OCI-LY3 (cell line): ENCODE measurements around the gene GUCD1.
"Not testable (repeated sequence)": the region's sequence is repeated elsewhere in the genome, so short reads cannot be mapped to it uniquely, and the experiment has no call there.

Experiments used
- CTCF ChIP-seq: fragments of 200-600, 300-600 bp; sonication (generic); IDR thresholded peaks from 2 replicates; pipeline ENCODE4 v1.5.1; 2014; ENCODE audit warnings: antibody characterized with exemption, low read length, low read depth
- EZH2phosphoT487 ChIP-seq: fragments of 200-600 bp; shearing (Covaris generic); IDR thresholded peaks from 2 replicates; pipeline ENCODE4 v1.6.1; 2018; ENCODE audit warnings: antibody characterized with exemption, mixed run types, low read depth

DNA sequence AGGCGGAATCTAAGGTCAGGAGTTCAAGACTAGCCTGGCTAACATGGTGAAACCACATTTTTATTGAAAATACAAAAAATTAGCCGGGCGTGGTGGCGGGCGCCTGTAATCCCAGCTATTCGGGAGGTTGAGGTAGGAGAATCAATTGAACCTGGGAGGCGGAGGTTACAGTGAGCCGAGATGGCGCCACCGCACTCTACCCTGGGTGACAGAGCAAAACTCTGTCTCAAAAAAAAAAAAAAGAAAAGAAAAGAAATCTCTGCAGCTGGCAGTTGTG lies 38.6 kb upstream of the GUCD1 start:
- not testable (repeated sequence) for TF ChIP-seq CTCF, EZH2phosphoT487
